A549 (cell line): ENCODE data around the gene GRIK4. TPM values are rescaled to one million over a fixed set of nuclear protein-coding genes. Genes with fewer than 3 reads are reported as not detected.

Experiments used
- ATAC-seq, 2 experiments: fragments of 200-7000 bp in 1 of 2; fragments of >200 bp in 1 of 2; cut with Nextera tagmentation in 1 of 2; cut with Tn5 transposase in 1 of 2; 3 replicates each; pipeline versions ENCODE4 v1.8.0 to v1.9.1; 2018 to 2020; ENCODE audit warnings: mild to moderate bottlenecking in 1 of 2, moderate library complexity in 1 of 2
- CTCF ChIA-PET: fragments of 300-600 bp; sonication (Branson Sonifier 250); formaldehyde crosslinking; extraction: SDS; loops from one replicate; lab custom pipeline; 2021; ENCODE audit warnings: antibody characterized with exemption, inconsistent platforms; lab: Yijun Ruan, JAX
- POLR2A ChIA-PET: fragments of 350-600 bp; formaldehyde crosslinking; extraction: SDS; loops from one replicate; lab custom pipeline; 2021; ENCODE audit warnings: antibody characterized with exemption, inconsistent platforms; lab: Yijun Ruan, JAX
- DNase-seq, 2 experiments: peaks; one replicate each; pipeline versions ENCODE4 v3.0.0 to v3.0.0-alpha.2; 2011 to 2016; ENCODE audit warnings: low read depth in 1 of 2, low spot score in 1 of 2
- FAIRE-seq: peaks from 2 replicates; lab custom pipeline; 2011; peaks lifted over from hg19 to GRCh38; lab: Jason Lieb, UNC
- H3K27ac ChIP-seq, 2 experiments: fragments of >200 bp; sonication (Bioruptor Twin); formaldehyde crosslinking; 3 replicates each; pipeline ENCODE4 v1.5.1; 2016 to 2017
- H3K4me1 ChIP-seq: fragments of >200 bp; sonication (Bioruptor Twin); formaldehyde crosslinking; 3 replicates; pipeline ENCODE4 v1.6.1; 2016
- H3K4me2 ChIP-seq: fragments of >200 bp; sonication (Bioruptor Twin); formaldehyde crosslinking; 3 replicates; pipeline ENCODE4 v1.6.1; 2016
- H3K4me3 ChIP-seq: fragments of >200 bp; sonication (Bioruptor Twin); formaldehyde crosslinking; 3 replicates; pipeline ENCODE4 v1.5.1; 2016
- H3K9me3 ChIP-seq: fragments of >200 bp; sonication (Bioruptor Twin); formaldehyde crosslinking; 3 replicates; pipeline ENCODE4 v1.6.1; 2016
- BHLHE40 ChIP-seq: IDR thresholded peaks from 2 replicates; pipeline ENCODE4 v1.6.1; 2012; ENCODE audit warnings: low read depth, low read length, inconsistent platforms
- CHD2 ChIP-seq: fragments of 150-350 bp; IDR thresholded peaks from 2 replicates; pipeline ENCODE4 v1.6.1; 2014; ENCODE audit warnings: low read length; ENCODE audit not compliant: partially characterized antibody
- EHF ChIP-seq: fragments of 250-450 bp; sonication (Bioruptor Pico); IDR thresholded peaks from 2 replicates; pipeline ENCODE4 v1.5.0; 2020; ENCODE audit warnings: mild to moderate bottlenecking
- ESRRA ChIP-seq: fragments of 150-350 bp; IDR thresholded peaks from 2 replicates; pipeline ENCODE4 v1.6.1; 2014; ENCODE audit warnings: mild to moderate bottlenecking, low read length, borderline replicate concordance
- HEYL ChIP-seq: fragments of 250-450 bp; sonication (Bioruptor Pico); IDR thresholded peaks from 2 replicates; pipeline ENCODE4 v1.8.0; 2021; ENCODE audit warnings: mild to moderate bottlenecking, moderate library complexity
- JUNB ChIP-seq: fragments of >200 bp; sonication (Bioruptor Twin); formaldehyde crosslinking; IDR thresholded peaks from 2 replicates; pipeline ENCODE4 v1.6.1; 2016
- KDM1A ChIP-seq: fragments of 200-600 bp; sonication (generic); IDR thresholded peaks from 2 replicates; pipeline ENCODE4 v1.6.1; 2016; ENCODE audit warnings: low read depth, mild to moderate bottlenecking
- MAFK ChIP-seq: fragments of 450-650 bp; IDR thresholded peaks from 2 replicates; pipeline ENCODE4 v1.6.1; 2014; ENCODE audit not compliant: partially characterized antibody
- MYC ChIP-seq: IDR thresholded peaks from 2 replicates; pipeline ENCODE4 v1.6.1; 2012; ENCODE audit warnings: mild to moderate bottlenecking, inconsistent platforms, low read length, improper control_type of control experiment, borderline replicate concordance
- NFE2L2 ChIP-seq: fragments of 150-350 bp; conservative IDR thresholded peaks from 2 replicates; pipeline ENCODE4 v1.6.1; 2014; ENCODE audit warnings: low read length
- NR3C1 ChIP-seq: fragments of >200 bp; sonication (Bioruptor Twin); formaldehyde crosslinking; IDR thresholded peaks from 3 replicates; pipeline ENCODE4 v1.6.1; 2017
- PHF8 ChIP-seq: fragments of 200-600 bp; sonication (generic); IDR thresholded peaks from 2 replicates; pipeline ENCODE4 v1.6.1; 2016; ENCODE audit warnings: low read depth, mild to moderate bottlenecking, antibody characterized with exemption, moderate library complexity, borderline replicate concordance
- POLR2AphosphoS2 ChIP-seq: conservative IDR thresholded peaks from 2 replicates; pipeline ENCODE4 v1.6.1; 2012; ENCODE audit warnings: low read length, improper control_type of control experiment, inconsistent platforms
- RAD21 ChIP-seq, 2 experiments: fragments of >200 bp in 1 of 2; sonication (Bioruptor Twin) in 1 of 2; formaldehyde crosslinking in 1 of 2; IDR thresholded peaks in 1 of 2; conservative IDR thresholded peaks in 1 of 2; 2 replicates in 1 of 2; 3 replicates in 1 of 2; pipeline ENCODE4 v1.6.1; 2012 to 2018; ENCODE audit warnings: inconsistent platforms in 1 of 2
- SMC3 ChIP-seq: fragments of >200 bp; sonication (Bioruptor Twin); formaldehyde crosslinking; IDR thresholded peaks from 3 replicates; pipeline ENCODE4 v1.6.1; 2018; ENCODE audit warnings: inconsistent platforms
- ZC3H11A ChIP-seq: fragments of 450-650 bp; IDR thresholded peaks from 2 replicates; pipeline ENCODE4 v1.6.1; 2014; ENCODE audit warnings: antibody characterized with exemption, mild to moderate bottlenecking
- ZFP36 ChIP-seq: fragments of 450-650 bp; IDR thresholded peaks from 2 replicates; pipeline ENCODE4 v1.6.1; 2014; ENCODE audit warnings: borderline replicate concordance; ENCODE audit not compliant: partially characterized antibody
- ZSCAN20 ChIP-seq: fragments of 250-450 bp; sonication (Bioruptor Pico); IDR thresholded peaks from 2 replicates; pipeline ENCODE4 v1.8.0; 2022; ENCODE audit warnings: mild to moderate bottlenecking, moderate library complexity
- WGBS: methylation state at CpG from one replicate; pipeline ENCODE4 v1.1.6; 2017; ENCODE audit errors: missing lambda C conversion rate; 5-methylcytosine and 5-hydroxymethylcytosine counted together
- polyA plus RNA-seq, 4 experiments: library from polyadenylated mRNA; depleted of rRNA in 3 of 4; stranded (reverse); fragments of >200 nt; fragmentation: RNase III in 1 of 4; extraction: RNeasy Plus Mini Kit Qiagen cat#74134 plus additional on column Dnase treatment in 1 of 4; gene quantifications; 2 replicates in 3 of 4; 3 replicates in 1 of 4; pipeline ENCODE4 v1.2.3, GENCODE V29; 2011 to 2017
- TF ChIP-seq, protein P1 (sequence below): fragments of >200 bp; sonication (Bioruptor Twin); formaldehyde crosslinking; IDR thresholded peaks from 2 replicates; pipeline ENCODE4 v1.6.1; 2016
- TF ChIP-seq, protein P2 (sequence below): fragments of >200 bp; sonication (Bioruptor Twin); formaldehyde crosslinking; IDR thresholded peaks from 3 replicates; pipeline ENCODE4 v1.5.1; 2016
- TF ChIP-seq, protein P3 (sequence below): IDR thresholded peaks from 2 replicates; pipeline ENCODE4 v1.6.1; 2012; ENCODE audit warnings: low read depth, borderline replicate concordance
- TF ChIP-seq, protein P4 (sequence below): IDR thresholded peaks from 2 replicates; pipeline ENCODE4 v1.6.1; 2012

Gene GRIK4
- polyA plus RNA-seq, 2 of the 4 experiments (the other 2 are of a cell fraction) = 0.01 TPM; not detected in 1

DNA sequence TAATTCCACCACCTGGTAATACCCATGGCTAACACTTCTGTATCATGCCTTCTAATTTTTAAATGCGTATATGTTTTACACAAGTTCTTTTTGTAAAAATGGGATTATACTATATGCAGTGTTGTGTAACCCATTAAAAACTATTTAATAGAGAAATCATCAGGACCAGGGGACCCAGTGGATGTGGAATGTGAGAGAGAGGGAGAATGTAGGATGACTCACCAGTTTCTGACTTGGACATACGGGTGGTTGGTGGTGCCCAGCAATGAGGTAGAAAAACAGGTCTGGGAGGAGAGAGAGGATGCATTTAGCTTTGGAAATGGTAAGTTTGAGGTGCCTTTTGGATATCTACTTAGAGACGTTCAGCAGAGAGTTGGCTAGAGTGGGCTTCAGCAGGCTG is 400.4 kb downstream of the GRIK4 start:
- Histone ChIP-seq H3K9me3 (no peaks in the 10 kb centered on the region), H3K4me1 (no peaks in the 10 kb centered on the region), H3K4me3 (no peak overlapping the region), H3K4me2 (no peak overlapping the region), H3K27ac (no peak overlapping the region)
- DNase-seq (no peak), ATAC-seq (no peak), FAIRE-seq (no peak)
- ChIA-PET CTCF (interaction anchor here (0.9 to 1.8 kb wide), 3 partner anchors 10 to 17 kb away, joined by 3 to 6 read pairs (median 3); no protein-coding TSS in a partner anchor), POLR2A (no interaction called here)
- TF ChIP-seq, protein P1, sequence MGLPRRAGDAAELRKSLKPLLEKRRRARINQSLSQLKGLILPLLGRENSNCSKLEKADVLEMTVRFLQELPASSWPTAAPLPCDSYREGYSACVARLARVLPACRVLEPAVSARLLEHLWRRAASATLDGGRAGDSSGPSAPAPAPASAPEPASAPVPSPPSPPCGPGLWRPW = no peak
- no peak for TF ChIP-seq EHF (CRISPR knock-in tag)
- TF ChIP-seq PHF8 = no peak
- TF ChIP-seq ZSCAN20 = no peak
- no peak for TF ChIP-seq ZC3H11A
- no peak for TF ChIP-seq NFE2L2
- TF ChIP-seq SMC3 = no peak
- WGBS = 67% methylated on average over 3 of the region's 3 CpGs

DNA sequence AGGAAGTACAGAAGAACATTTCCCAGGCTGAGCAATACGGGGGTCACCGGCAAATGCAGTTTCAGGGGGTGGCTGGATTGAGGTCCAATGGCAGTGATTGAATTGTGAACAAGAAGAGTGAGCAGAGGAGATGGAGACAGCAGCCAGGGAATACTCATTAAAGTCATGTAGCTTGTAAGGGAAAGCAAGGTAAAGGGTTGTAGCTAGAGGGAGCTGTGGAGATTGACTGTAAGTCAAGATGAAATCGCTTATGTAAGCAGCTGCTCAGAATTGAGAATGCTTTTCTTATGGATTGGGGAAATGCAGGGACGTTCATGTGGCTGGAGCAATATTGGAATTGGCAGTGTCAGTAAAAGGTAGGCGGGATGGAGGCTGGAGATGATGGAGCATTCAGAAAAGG is 401.0 kb downstream of the GRIK4 start:
- Histone ChIP-seq H3K4me2 (no peak overlapping the region), H3K27ac (no peak overlapping the region), H3K4me3 (no peak overlapping the region), H3K4me1 (no peaks in the 10 kb centered on the region), H3K9me3 (no peaks in the 10 kb centered on the region)
- DNase-seq (peak; percentile 12 to 51), FAIRE-seq (no peak), ATAC-seq (peak; percentile 39 to 71; a peak in 2 of 6 replicates)
- WGBS = 2% methylated on average over 5 of the region's 5 CpGs
- POLR2A ChIA-PET = no interaction called here
- CTCF ChIA-PET = interaction anchor here (0.9 to 1.8 kb wide), 3 partner anchors 10 to 16 kb away, joined by 3 to 6 read pairs (median 3); no protein-coding TSS in a partner anchor
- TF ChIP-seq, protein P2, sequence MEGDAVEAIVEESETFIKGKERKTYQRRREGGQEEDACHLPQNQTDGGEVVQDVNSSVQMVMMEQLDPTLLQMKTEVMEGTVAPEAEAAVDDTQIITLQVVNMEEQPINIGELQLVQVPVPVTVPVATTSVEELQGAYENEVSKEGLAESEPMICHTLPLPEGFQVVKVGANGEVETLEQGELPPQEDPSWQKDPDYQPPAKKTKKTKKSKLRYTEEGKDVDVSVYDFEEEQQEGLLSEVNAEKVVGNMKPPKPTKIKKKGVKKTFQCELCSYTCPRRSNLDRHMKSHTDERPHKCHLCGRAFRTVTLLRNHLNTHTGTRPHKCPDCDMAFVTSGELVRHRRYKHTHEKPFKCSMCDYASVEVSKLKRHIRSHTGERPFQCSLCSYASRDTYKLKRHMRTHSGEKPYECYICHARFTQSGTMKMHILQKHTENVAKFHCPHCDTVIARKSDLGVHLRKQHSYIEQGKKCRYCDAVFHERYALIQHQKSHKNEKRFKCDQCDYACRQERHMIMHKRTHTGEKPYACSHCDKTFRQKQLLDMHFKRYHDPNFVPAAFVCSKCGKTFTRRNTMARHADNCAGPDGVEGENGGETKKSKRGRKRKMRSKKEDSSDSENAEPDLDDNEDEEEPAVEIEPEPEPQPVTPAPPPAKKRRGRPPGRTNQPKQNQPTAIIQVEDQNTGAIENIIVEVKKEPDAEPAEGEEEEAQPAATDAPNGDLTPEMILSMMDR = peak; percentile 27; the same call in 2 of the 3 replicates
- TF ChIP-seq MAFK = peak; percentile 30
- no peak for TF ChIP-seq CHD2
- no peak for TF ChIP-seq NR3C1
- TF ChIP-seq RAD21 (conservative IDR thresholded peaks at IDR 0.05 in 1 of 2, IDR thresholded peaks at IDR 0.05 in 1 of 2) = 0 out of 5 replicates have a peak, but pooled peaks of 1 of the 2 experiments have one; percentile 1

DNA sequence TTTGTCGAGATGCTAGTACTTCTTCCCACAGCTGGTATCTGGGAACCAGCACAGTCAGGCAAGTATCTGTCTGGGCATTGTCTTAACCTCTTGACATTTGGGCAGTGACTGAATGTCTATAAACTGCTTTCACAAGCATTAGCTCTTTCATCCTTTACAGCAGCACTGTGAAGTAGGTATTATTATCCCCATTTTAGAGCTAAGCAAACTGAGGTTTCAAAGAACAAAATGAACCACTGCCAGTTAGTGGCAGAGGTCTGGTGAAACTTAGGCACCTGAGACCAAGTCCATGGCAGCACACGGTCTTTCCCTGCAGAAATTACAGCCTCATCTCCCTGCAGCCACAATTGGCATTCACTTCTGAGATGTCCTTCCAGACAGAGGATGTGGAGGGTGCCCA is 401.4 kb downstream of the GRIK4 start:
- H3K4me2 ChIP-seq = no peak overlapping the region
- no peaks in the 10 kb centered on the region for H3K9me3 ChIP-seq
- ATAC-seq (no peak), DNase-seq (no peak), FAIRE-seq (no peak)
- no peak overlapping the region for H3K27ac ChIP-seq
- no peak overlapping the region for H3K4me3 ChIP-seq
- ChIA-PET CTCF (interaction anchor here (0.6 to 1.8 kb wide), 4 partner anchors 9 to 1652 kb away, joined by 3 to 6 read pairs (median 3); no protein-coding TSS in a partner anchor), POLR2A (no interaction called here)
- no peak for TF ChIP-seq HEYL (CRISPR knock-in tag)
- TF ChIP-seq RAD21 (conservative IDR thresholded peaks at IDR 0.05 in 1 of 2, IDR thresholded peaks at IDR 0.05 in 1 of 2) = no peak
- TF ChIP-seq, all 56 proteins: peak for 0
- WGBS = 0% methylated on average over 2 of the region's 2 CpGs
- H3K4me1 ChIP-seq = no peaks in the 10 kb centered on the region

DNA sequence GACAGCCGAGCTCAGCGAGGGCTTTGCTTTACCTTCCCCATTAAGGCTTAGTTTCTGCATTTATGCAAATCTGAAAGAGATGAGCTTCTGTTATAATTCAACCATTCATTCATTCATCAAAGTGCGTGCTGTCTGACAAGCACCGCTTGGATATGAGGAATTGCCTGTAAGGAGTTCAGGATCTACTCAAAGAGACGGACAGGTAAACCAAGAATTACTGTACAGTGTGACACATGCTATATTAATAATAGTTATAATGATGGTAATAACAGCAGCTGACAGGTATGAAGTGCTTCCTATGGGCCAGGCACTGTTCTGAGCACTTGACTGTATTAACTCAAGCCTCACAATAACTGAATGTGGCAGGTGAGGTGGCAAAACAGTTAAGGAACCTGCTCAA is 402.5 kb downstream of the GRIK4 start:
- no peak overlapping the region for H3K4me3 ChIP-seq
- 67% methylated on average over 5 of the region's 5 CpGs for WGBS
- CTCF ChIA-PET = interaction anchor here (0.9 kb wide), 1 partner anchor 12 kb away, joined by 3 read pairs; no protein-coding TSS in a partner anchor
- H3K9me3 ChIP-seq = no peaks in the 10 kb centered on the region
- H3K27ac ChIP-seq = no peak overlapping the region
- DNase-seq (no peak), ATAC-seq (no peak)
- no peak for TF ChIP-seq PHF8
- TF ChIP-seq, protein P3, sequence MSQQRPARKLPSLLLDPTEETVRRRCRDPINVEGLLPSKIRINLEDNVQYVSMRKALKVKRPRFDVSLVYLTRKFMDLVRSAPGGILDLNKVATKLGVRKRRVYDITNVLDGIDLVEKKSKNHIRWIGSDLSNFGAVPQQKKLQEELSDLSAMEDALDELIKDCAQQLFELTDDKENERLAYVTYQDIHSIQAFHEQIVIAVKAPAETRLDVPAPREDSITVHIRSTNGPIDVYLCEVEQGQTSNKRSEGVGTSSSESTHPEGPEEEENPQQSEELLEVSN = no peak
- no peak for TF ChIP-seq ESRRA
- no peak for TF ChIP-seq KDM1A
- TF ChIP-seq JUNB = no peak
- no peak for TF ChIP-seq BHLHE40
- no peak for TF ChIP-seq EHF (CRISPR knock-in tag)
- TF ChIP-seq MYC = no peak
- no peak for TF ChIP-seq ZSCAN20
- TF ChIP-seq MAFK = no peak
- TF ChIP-seq SMC3 = no peak
- TF ChIP-seq, protein P4, sequence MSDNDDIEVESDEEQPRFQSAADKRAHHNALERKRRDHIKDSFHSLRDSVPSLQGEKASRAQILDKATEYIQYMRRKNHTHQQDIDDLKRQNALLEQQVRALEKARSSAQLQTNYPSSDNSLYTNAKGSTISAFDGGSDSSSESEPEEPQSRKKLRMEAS = no peak
- no peak for TF ChIP-seq ZFP36
- TF ChIP-seq POLR2AphosphoS2 = no peak
- TF ChIP-seq, all 56 proteins: peak for 0
- Histone ChIP-seq H3K4me2 (no peak overlapping the region), H3K4me1 (no peaks in the 10 kb centered on the region)
- POLR2A ChIA-PET = no interaction called here
- no peak for FAIRE-seq
